ENCODE results near the gene GALNT1. TPM values are rescaled to one million over a fixed set of nuclear protein-coding genes. Genes with fewer than 3 reads are reported as not detected.

GALNT1 gene
- total and polyA plus RNA-seq, 4 experiments from 2014 or later: 27.9 to 33.0 (median 31.2) TPM

DNA sequence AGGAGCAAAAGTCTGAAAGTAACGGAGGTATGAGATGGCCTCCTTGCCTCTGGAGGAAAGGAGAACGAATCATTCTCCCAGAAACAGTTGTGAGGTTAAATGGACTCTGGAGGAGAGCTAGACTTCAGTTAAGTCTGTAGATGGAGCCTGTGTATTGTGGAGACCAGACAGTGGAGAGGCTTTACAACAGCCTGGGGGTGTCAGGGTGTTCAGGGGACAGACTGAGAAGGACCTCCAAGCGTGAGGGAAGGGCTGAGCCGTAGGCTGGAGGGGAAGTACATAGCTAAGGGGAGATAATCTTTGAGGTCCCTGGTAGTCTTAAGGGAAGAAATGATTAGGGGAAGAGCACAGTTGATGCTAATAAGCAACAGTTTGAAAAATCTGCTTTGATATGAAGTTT is 76.6 kb downstream of the GALNT1 start:
- Histone ChIP-seq H3K4me3 (ENCODE audit: low read length in 2 of 2) (no peak overlapping the region), H3K36me3 (ENCODE audit: insufficient read depth, low read length) (no peaks in the 10 kb centered on the region), H3K27ac (ENCODE audit: low read depth, low read length) (no peak overlapping the region), H3K9me3 (ENCODE audit: control insufficient read depth in 1 of 2, low read length in 2 of 2) (no peaks in the 10 kb centered on the region), H3K27me3 (ENCODE audit: insufficient read depth, low read length) (no peaks in the 10 kb centered on the region), H3K4me1 (ENCODE audit: insufficient read depth, low read length) (no peaks in the 10 kb centered on the region)
- Mint-ChIP-seq H3K36me3 (peaks cover 9 to 14% of the 10 kb centered on the region in 2 donors), H3K9me3 (no peaks in the 10 kb centered on the region), H3K27ac (no peak overlapping the region), H3K27me3 (no peaks in the 10 kb centered on the region), H3K4me3 (no peak overlapping the region), H3K4me1 (peaks cover 0 to 3% (median under 1%) of the 10 kb centered on the region in 4 donors)
- no peak for DNase-seq
- ChIA-PET POLR2A (ENCODE audit: partially characterized antibody) (no interaction called here), CTCF (ENCODE audit: partially characterized antibody) (no interaction called here)
- intact Hi-C loops (cut with micrococcal nuclease): no loop called here

GRCh38 chr18:35661483-35662146 is 80.1 kb downstream of the GALNT1 start:
- POLR2A ChIA-PET (ENCODE audit: partially characterized antibody): no interaction called here
- intact Hi-C loops (cut with micrococcal nuclease): no loop called here
- Histone ChIP-seq H3K4me3 (ENCODE audit: low read length in 2 of 2) (no peak overlapping the region), H3K36me3 (ENCODE audit: insufficient read depth, low read length) (no peaks in the 10 kb centered on the region), H3K9me3 (ENCODE audit: control insufficient read depth in 1 of 2, low read length in 2 of 2) (no peaks in the 10 kb centered on the region), H3K4me1 (ENCODE audit: insufficient read depth, low read length) (no peaks in the 10 kb centered on the region), H3K27me3 (ENCODE audit: insufficient read depth, low read length) (no peaks in the 10 kb centered on the region), H3K27ac (ENCODE audit: low read depth, low read length) (no peak overlapping the region)
- Mint-ChIP-seq H3K9me3 (peaks cover 0 to 5% (median 0%) of the 10 kb centered on the region in 8 donors), H3K27ac (no peak overlapping the region), H3K27me3 (no peaks in the 10 kb centered on the region), H3K4me1 (no peaks in the 10 kb centered on the region), H3K4me3 (no peak overlapping the region), H3K36me3 (peaks cover 33 to 41% of the 10 kb centered on the region in 2 donors)
- CTCF ChIA-PET (ENCODE audit: partially characterized antibody): no interaction called here
- DNase-seq: no peak

- Mint-ChIP-seq H3K9me3 (peaks cover 0 to 5% (median 0%) of the 10 kb centered on the region in 8 donors), H3K4me3 (no peak overlapping the region), H3K27ac (no peak overlapping the region), H3K27me3 (no peaks in the 10 kb centered on the region), H3K36me3 (peaks cover 38 to 49% of the 10 kb centered on the region in 2 donors), H3K4me1 (no peaks in the 10 kb centered on the region)
- no peaks in the 10 kb centered on the region for H3K9me3 ChIP-seq (ENCODE audit: control insufficient read depth in 1 of 2, low read length in 2 of 2)
- H3K4me1 ChIP-seq (ENCODE audit: insufficient read depth, low read length): no peaks in the 10 kb centered on the region
- H3K27me3 ChIP-seq (ENCODE audit: insufficient read depth, low read length): no peaks in the 10 kb centered on the region
- H3K4me3 ChIP-seq (ENCODE audit: low read length in 2 of 2): no peak overlapping the region
- CTCF ChIA-PET (ENCODE audit: partially characterized antibody): no interaction called here
- intact Hi-C loops (cut with micrococcal nuclease): no loop called here
- no peak overlapping the region for H3K27ac ChIP-seq (ENCODE audit: low read depth, low read length)
- POLR2A ChIA-PET (ENCODE audit: partially characterized antibody): no interaction called here
- DNase-seq: no peak
- H3K36me3 ChIP-seq (ENCODE audit: insufficient read depth, low read length): no peaks in the 10 kb centered on the region
These were observed 80.9 kb downstream of the GALNT1 start for GRCh38 chr18:35662293-35663062.

DNA sequence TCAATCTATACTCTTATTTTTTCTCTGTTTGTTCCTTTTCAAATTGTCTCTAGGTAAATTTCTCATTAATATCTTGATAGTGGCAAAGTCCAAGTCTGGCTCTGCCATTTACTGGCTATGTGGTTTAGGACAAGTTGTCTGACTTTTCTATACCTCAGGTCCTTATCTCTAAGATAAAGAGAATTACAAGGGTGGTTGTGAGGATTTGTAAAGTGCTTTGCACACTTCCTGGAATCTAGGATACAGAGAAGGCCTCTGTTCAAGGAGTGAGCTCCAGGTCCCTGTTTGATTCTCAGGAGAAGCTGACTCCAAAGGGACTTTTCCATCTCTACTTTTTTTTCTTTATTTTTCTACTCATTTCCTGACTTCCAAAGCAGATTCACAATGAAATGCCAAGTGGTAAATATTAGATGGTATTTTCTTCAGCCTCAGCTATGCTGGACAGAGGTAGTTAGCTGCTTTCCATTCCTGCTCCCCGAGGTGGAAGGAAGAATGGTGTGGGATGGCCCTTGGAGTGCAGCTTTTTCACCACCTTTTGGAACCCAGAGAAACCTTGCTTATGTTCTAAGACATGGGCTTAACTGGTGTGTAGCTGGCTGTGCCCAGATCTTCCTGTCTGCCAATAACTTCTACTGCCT is 90.5 kb downstream of the GALNT1 start:
- no peak for DNase-seq
- H3K27me3 Mint-ChIP-seq: no peaks in the 10 kb centered on the region
- peaks cover 14 to 26% of the 10 kb centered on the region in 2 donors for H3K36me3 Mint-ChIP-seq
- POLR2A ChIA-PET (ENCODE audit: partially characterized antibody): no interaction called here
- no peak overlapping the region for H3K27ac Mint-ChIP-seq
- H3K27ac ChIP-seq (ENCODE audit: low read depth, low read length): no peak overlapping the region
- H3K4me1 Mint-ChIP-seq: no peaks in the 10 kb centered on the region
- no peaks in the 10 kb centered on the region for H3K4me1 ChIP-seq (ENCODE audit: insufficient read depth, low read length)
- no peaks in the 10 kb centered on the region for H3K9me3 Mint-ChIP-seq
- no peaks in the 10 kb centered on the region for H3K9me3 ChIP-seq (ENCODE audit: control insufficient read depth in 1 of 2, low read length in 2 of 2)
- intact Hi-C loops (cut with micrococcal nuclease): no loop called here
- H3K4me3 Mint-ChIP-seq: no peak overlapping the region
- CTCF ChIA-PET (ENCODE audit: partially characterized antibody): no interaction called here
- no peaks in the 10 kb centered on the region for H3K36me3 ChIP-seq (ENCODE audit: insufficient read depth, low read length)
- H3K27me3 ChIP-seq (ENCODE audit: insufficient read depth, low read length): no peaks in the 10 kb centered on the region
- H3K4me3 ChIP-seq (ENCODE audit: low read length in 2 of 2): no peak overlapping the region

GRCh38 chr18:35672897-35673296 is 91.4 kb downstream of the GALNT1 start:
- H3K4me3 ChIP-seq (ENCODE audit: low read length in 2 of 2): no peak overlapping the region
- Mint-ChIP-seq H3K27me3 (no peaks in the 10 kb centered on the region), H3K36me3 (peaks cover 9 to 19% of the 10 kb centered on the region in 2 donors), H3K4me3 (no peak overlapping the region), H3K27ac (peak overlapping the region in 1 of 7 donors; percentile 50), H3K4me1 (no peaks in the 10 kb centered on the region), H3K9me3 (no peaks in the 10 kb centered on the region)
- no peaks in the 10 kb centered on the region for H3K27me3 ChIP-seq (ENCODE audit: insufficient read depth, low read length)
- no peak overlapping the region for H3K27ac ChIP-seq (ENCODE audit: low read depth, low read length)
- intact Hi-C loops (cut with micrococcal nuclease): no loop called here
- POLR2A ChIA-PET (ENCODE audit: partially characterized antibody): no interaction called here
- no peaks in the 10 kb centered on the region for H3K9me3 ChIP-seq (ENCODE audit: control insufficient read depth in 1 of 2, low read length in 2 of 2)
- no peaks in the 10 kb centered on the region for H3K4me1 ChIP-seq (ENCODE audit: insufficient read depth, low read length)
- no peaks in the 10 kb centered on the region for H3K36me3 ChIP-seq (ENCODE audit: insufficient read depth, low read length)
- DNase-seq: no peak
- CTCF ChIA-PET (ENCODE audit: partially characterized antibody): no interaction called here

DNA sequence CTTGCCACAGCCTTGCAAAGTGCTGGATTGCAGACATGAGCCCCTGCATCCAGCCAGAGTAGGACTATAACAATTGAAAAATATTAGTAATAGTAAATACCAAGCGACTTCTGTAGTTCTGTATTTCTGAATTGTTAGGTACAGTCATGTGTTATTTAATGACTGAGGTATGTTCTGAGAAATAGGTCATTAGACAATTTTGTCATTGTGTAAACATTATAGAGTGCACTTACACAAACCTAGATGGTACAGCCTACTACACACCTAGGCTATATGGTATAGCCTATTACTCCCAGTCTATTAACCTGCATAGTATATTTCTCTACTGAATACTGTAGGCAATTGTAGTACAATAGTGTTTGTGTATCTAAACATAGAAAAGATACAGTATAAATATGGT is 92.1 kb downstream of the GALNT1 start:
- ChIA-PET POLR2A (ENCODE audit: partially characterized antibody) (no interaction called here), CTCF (ENCODE audit: partially characterized antibody) (no interaction called here)
- intact Hi-C loops (cut with micrococcal nuclease): no loop called here
- Mint-ChIP-seq H3K4me3 (no peak overlapping the region), H3K9me3 (no peaks in the 10 kb centered on the region), H3K27me3 (no peaks in the 10 kb centered on the region), H3K4me1 (no peaks in the 10 kb centered on the region), H3K27ac (no peak overlapping the region), H3K36me3 (peaks cover 12% of the 10 kb centered on the region in 2 donors)
- no peak for DNase-seq
- Histone ChIP-seq H3K9me3 (ENCODE audit: control insufficient read depth in 1 of 2, low read length in 2 of 2) (no peaks in the 10 kb centered on the region), H3K27ac (ENCODE audit: low read depth, low read length) (no peak overlapping the region), H3K4me3 (ENCODE audit: low read length in 2 of 2) (no peak overlapping the region), H3K4me1 (ENCODE audit: insufficient read depth, low read length) (no peaks in the 10 kb centered on the region), H3K36me3 (ENCODE audit: insufficient read depth, low read length) (no peaks in the 10 kb centered on the region), H3K27me3 (ENCODE audit: insufficient read depth, low read length) (no peaks in the 10 kb centered on the region)

DNA sequence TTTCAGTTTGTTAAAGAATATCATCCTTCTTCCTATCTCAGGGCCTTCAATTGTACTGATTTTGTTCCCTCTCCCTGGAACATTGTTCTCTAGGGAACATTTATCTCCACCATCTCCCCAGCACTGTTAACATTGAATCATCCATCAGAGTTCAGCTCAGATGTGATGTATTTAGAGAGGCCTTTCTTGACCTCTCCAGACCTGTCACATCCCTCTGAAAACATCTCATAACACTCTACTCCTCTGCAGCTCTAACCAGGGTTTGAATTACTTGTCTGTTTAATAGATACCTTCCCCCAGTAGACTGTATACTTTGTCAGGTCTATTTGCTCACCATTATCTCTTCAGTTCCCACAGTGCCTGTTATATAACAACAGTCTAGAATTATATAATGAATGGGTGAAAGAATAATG is 98.6 kb downstream of the GALNT1 start:
- Mint-ChIP-seq H3K9me3 (no peaks in the 10 kb centered on the region), H3K36me3 (peaks cover 24 to 38% of the 10 kb centered on the region in 2 donors), H3K27ac (no peak overlapping the region), H3K4me3 (no peak overlapping the region), H3K27me3 (no peaks in the 10 kb centered on the region), H3K4me1 (no peaks in the 10 kb centered on the region)
- Histone ChIP-seq H3K36me3 (ENCODE audit: insufficient read depth, low read length) (no peaks in the 10 kb centered on the region), H3K4me1 (ENCODE audit: insufficient read depth, low read length) (no peaks in the 10 kb centered on the region), H3K27me3 (ENCODE audit: insufficient read depth, low read length) (no peaks in the 10 kb centered on the region), H3K9me3 (ENCODE audit: control insufficient read depth in 1 of 2, low read length in 2 of 2) (no peaks in the 10 kb centered on the region), H3K4me3 (ENCODE audit: low read length in 2 of 2) (no peak overlapping the region), H3K27ac (ENCODE audit: low read depth, low read length) (no peak overlapping the region)
- intact Hi-C loops (cut with micrococcal nuclease): no loop called here
- ChIA-PET CTCF (ENCODE audit: partially characterized antibody) (no interaction called here), POLR2A (ENCODE audit: partially characterized antibody) (no interaction called here)
- no peak for DNase-seq

Measured in CD4-positive, alpha-beta memory T cell (primary cell).